GM19467 (cell line): ENCODE data around the gene LMO2.
"Not testable (repeated sequence)": the region's sequence is repeated elsewhere in the genome, so short reads cannot be mapped to it uniquely, and the experiment has no call there.

Experiments used
- ATAC-seq: cut with Tn5 transposase; IDR thresholded peaks from one replicate; pipeline ENCODE4 v1.9.1; 2021; ENCODE audit warnings: mild to moderate bottlenecking, moderate library complexity; ENCODE audit not compliant: unreplicated experiment

Gene LMO2

DNA sequence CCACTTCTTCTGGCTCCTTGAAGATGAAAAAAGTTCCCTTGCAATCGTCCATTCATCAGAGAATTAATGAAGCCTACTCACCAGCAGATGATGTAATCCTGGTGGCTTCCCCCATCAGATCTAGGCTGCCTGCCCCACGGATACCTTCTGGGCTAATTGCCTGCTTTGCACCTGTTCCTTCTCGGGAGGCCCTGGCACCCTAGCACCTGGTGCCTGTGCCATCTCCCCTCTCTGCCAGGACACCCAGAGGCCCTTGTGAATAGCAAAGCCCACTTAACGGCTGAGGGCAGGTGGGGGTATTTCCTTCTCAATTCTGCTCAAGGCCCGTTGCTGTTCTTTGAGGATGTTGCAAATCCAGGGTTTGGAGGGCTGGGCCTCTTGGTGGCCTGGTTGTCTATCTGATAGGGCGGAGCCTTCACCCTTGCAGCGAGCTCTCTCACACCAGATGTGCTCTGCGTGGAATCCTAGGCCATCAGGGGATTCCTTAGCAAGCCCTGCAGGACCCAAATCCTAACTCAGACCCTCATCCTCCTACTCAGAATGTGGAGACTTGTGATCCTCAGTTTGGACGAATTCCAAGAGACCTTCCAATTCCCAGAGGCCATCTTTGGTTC, at the start of gene LMO2:
Gene LMO2, minus strand, starts transcription at position 363 of the 614 bp plus-strand sequence. CDS start 22,360 bp downstream, outside the sequence.
- no peak for ATAC-seq

GRCh38 chr11:33940538-33940815, 48.6 kb upstream of the LMO2 start:
- ATAC-seq = no peak

- no peak for ATAC-seq
Measured at GRCh38 chr11:33936725-33937604, 45.1 kb upstream of the LMO2 start.

GRCh38 chr11:33935461-33936456, 43.9 kb upstream of the LMO2 start:
- no peak for ATAC-seq

DNA sequence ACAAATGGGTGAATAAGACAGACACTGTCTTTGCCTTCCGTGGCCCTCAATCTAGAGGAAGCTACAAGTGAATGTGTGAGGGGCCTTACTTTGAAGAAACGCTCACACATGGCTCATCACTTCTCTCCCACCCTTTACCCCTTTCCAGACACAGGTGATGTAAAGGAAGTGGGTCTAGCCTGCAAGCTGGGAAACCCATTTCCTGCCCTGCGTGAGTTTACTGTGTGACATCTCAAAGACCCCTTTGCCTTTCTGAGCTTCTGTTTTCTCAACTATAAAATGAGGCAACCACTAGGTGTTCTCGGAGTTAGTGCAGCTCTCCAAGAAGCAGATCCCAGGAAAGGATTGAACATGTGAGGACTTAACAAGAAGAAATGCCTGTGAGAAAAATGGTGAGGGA, 43.1 kb upstream of the LMO2 start:
- no peak for ATAC-seq

DNA sequence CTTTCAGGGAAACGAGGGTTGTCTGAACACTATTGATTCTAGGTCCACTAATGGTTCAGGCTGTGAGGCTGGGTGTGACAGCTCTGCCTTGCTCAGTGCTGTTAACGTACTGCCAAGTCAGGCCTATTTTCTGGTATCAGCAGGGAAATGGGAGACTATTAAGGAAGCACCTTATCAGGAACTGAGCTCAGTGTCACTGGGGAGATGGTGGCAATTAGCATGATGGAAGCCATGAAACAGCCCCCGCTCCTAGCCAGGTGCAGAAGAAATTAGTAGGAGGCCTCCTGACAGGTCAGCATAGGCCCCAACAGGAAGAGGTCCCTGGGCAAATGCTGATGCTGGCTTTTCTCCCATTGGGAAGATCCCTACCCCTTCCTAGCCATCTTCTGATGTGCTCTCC, 42.6 kb upstream of the LMO2 start:
- ATAC-seq = no peak

GRCh38 chr11:33933602-33934001, 41.7 kb upstream of the LMO2 start:
- ATAC-seq = no peak

DNA sequence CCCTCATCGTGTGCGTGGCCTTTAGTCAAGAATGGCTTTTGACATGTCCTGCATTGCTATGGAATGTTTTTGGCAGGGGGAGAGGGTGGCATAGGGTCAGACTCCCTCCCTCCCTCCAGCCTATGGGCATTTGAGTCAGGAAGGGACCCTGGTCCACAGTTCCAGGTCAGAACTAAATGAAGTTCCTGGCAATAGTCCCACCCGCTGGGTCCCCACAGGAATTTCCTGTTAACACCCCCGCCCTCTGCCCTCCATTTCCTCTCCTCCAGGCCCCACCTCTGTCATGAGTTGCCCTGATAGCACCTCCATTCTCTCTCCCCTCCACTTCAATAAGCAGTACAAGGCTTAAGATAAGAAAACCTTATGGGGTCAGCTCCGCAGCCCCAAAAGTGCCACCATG, 40.8 kb upstream of the LMO2 start:
- ATAC-seq = no peak

DNA sequence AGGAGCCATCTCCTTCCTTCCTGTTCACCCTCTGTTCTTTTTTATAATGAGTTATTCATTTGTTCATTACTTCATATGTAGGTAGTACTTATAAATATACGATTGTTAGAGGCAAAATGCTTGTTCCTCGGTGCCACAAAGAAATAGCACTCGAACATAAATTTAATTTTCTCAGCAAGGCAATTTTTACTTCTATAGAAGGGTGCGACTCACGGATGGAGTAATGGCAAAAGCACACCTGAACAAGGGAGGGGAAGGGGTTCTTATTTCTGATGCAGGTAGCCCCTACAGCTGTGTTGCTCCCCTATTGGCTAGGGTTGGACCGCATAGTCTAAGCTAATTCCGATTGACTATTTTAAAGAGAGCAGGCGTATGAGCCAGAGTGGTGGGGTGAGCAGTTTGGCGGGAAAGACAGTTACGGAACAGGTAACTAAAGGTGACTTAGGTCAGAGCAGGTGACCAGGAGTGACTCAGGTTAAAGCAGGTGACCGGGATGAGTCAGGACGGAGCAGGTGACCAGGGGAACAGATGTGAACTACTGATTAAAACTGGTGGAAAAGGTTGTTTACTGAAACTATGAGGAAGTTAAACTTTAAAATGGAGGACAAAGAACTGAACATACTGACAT, 40.0 kb upstream of the LMO2 start:
- ATAC-seq = not testable (repeated sequence)

DNA sequence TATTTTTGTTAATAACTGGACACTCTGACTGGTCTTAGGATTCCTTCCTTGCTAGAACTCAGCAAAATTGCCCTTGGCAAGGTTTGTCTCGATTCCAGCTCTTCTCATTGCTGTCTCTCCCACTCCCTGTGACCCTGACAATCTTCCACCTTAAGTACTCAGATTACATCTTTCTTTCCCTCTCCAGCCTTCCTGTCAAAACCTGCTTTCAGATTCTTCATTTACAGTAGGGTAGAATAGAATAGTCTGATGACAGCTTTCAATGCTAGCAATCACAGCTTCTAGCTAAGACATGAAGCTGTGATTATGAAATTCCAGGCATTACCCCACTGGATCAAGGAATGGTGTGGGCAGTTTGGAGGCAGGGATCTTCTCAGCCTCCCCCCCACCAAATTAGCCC, 39.2 kb upstream of the LMO2 start:
- ATAC-seq = no peak

- no peak for ATAC-seq
Measured at GRCh38 chr11:33930317-33931021, 38.6 kb upstream of the LMO2 start.

GRCh38 chr11:33928564-33928963, 36.7 kb upstream of the LMO2 start:
- no peak for ATAC-seq

DNA sequence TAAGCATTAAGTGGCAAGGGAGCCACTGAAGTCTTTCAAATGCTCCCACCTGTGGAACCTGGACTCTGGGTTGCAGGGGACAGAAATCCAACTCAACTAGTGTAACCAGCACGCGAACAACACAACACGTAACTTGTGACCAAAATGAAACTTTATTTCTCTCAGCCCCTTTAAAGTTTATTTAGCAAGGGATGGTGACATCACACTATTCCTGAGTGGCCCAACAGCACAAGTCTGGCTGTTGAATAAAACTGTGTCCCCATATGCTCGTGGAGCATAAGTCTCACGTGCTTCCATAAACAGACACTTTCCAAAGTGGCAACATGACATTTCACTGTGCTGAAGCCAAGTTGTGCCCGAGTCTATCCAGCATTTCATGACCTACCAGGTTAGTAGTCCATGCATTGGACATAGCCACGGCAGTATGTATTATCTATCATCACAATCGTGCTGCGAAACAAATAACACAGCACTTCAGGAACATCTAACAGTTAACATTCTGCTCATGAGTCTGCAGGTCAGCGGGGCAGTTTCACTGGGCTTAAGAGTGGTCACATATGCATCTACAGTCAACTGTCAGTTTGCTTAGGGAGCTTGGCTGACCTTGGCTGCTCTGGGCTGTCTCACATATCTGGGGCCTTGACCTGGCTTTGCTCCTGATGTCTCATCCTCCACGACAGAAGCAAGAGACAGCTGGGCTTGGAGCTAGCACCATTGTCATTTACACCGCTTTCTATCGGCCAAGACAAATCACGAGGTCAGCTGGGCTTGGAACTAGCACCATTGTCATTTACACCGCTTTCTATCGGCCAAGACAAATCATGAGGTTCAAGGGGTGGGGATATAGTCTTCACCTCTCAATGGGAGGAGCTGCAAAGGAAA, 35.0 kb upstream of the LMO2 start:
- no peak for ATAC-seq

GRCh38 chr11:33924341-33924740, 32.5 kb upstream of the LMO2 start:
- no peak for ATAC-seq

DNA sequence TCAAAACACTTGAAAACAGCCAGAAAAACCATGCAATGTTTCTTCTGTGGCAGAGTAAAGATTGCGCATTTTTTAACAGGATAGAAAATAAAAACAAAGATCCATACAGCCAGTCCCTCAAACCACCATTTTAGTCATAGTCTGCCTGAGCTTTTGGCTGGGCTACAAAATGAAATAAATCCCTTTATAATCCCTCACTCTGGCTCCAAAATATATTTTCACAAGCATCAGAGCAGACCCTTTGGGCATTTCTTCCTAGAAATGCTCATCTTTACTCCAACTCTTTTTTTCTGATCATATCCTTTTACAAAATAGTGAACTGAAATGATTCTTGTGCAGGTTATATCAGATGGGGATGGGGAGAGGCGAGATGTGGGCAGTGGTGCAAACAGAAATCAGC, 31.8 kb upstream of the LMO2 start:
- ATAC-seq = no peak

DNA sequence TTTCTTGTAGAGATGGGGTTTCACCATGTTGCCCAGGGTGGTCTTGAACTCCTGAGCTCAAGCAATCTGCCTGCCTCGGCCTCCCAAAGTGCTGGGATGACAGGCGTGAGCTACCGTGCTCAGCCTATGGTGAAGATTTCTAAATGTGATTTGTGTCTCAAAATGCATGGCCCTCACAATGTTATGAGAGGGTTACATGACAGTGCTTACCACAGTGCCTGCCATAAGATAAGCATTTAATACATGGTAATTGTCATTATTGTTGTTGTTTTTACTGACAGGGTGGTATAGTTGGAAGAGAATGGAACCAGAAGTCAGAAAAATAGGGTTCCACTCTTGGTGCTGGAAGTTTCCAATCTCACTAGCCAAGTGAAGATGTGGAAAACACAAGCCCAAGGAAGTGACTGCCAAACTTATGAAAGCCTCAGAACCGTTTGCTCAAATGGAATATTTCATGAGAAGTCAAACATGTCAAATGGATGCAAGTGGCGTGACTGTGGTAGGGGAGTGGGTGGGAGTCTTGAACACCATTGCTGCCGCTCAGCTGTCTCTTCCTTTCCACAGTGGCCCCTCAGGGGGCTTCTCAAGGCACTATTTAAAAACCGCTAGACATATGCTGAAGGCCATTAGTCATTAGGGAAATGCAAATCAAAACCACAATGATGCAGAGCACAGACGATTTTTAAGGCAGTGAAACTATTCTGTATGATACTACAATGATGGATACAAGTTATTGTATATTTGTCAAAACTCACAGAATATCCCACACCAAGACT, 29.1 kb upstream of the LMO2 start:
- ATAC-seq = peak; percentile 90

- ATAC-seq = no peak
Measured at GRCh38 chr11:33919645-33920044, 27.8 kb upstream of the LMO2 start.

- not testable (repeated sequence) for ATAC-seq
Measured at GRCh38 chr11:33917402-33917801, 25.5 kb upstream of the LMO2 start.

GRCh38 chr11:33916736-33917135, 24.9 kb upstream of the LMO2 start:
- no peak for ATAC-seq
